ENCODE data around the gene HPS4. TPM values are rescaled to one million over a fixed set of nuclear protein-coding genes. Genes with fewer than 3 reads are reported as not detected.

HPS4 gene
- total RNA-seq, 1 donor from 2014 or later, result 25.2 TPM

GRCh38 chr22:26426924-26427323 lies 56.7 kb downstream of the HPS4 start:
- Histone ChIP-seq H4K20me1 (ENCODE audit: insufficient read depth, low read length) (peaks cover 5% of the 10 kb centered on the region), H3K9me3 (ENCODE audit: insufficient read depth, low read depth, low read length) (peaks cover 13% of the 10 kb centered on the region), H3K27ac (ENCODE audit: low read depth, low read length) (no peak overlapping the region), H3K4me1 (ENCODE audit: insufficient read depth, low read length) (peaks cover 10% of the 10 kb centered on the region), H3K4me2 (ENCODE audit: low read length) (no peak overlapping the region), H3K79me2 (ENCODE audit: insufficient read depth, low read length) (peaks cover 5% of the 10 kb centered on the region), H3K27me3 (ENCODE audit: insufficient read depth, low read length) (no peaks in the 10 kb centered on the region), H3K9ac (ENCODE audit: low read length) (no peak overlapping the region), H2AFZ (ENCODE audit: low read depth, low read length) (no peak overlapping the region), H3K36me3 (ENCODE audit: insufficient read depth, low read length) (no peaks in the 10 kb centered on the region), H3K4me3 (ENCODE audit: insufficient read depth, low read depth, low read length) (no peak overlapping the region)
- DNase-seq (ENCODE audit: low read depth) (no peak), FAIRE-seq (no peak)
- Mint-ChIP-seq H3K9me3 (ENCODE audit: unreplicated experiment) (peaks cover 2% of the 10 kb centered on the region), H3K27ac (ENCODE audit: unreplicated experiment) (peak overlapping the region; percentile 47), H3K36me3 (ENCODE audit: low read depth, unreplicated experiment) (no peaks in the 10 kb centered on the region), H3K4me3 (ENCODE audit: unreplicated experiment) (peak overlapping the region; percentile 76), H3K4me1 (ENCODE audit: low read depth, unreplicated experiment) (peaks cover 18% of the 10 kb centered on the region), H3K27me3 (ENCODE audit: low read depth, unreplicated experiment) (peaks cover 4% of the 10 kb centered on the region)
- TF ChIP-seq CTCF (IDR thresholded peaks at IDR 0.05; ENCODE audit: insufficient read depth, low read depth, low read length) (no peak), EZH2 (IDR thresholded peaks at IDR 0.05; ENCODE audit: insufficient read depth, low read length) (no peak)

GRCh38 chr22:26418620-26419019 lies 65.0 kb downstream of the HPS4 start:
- FAIRE-seq (no peak), DNase-seq (ENCODE audit: low read depth) (no peak)
- Histone ChIP-seq H3K9me3 (ENCODE audit: insufficient read depth, low read depth, low read length) (peaks cover 12% of the 10 kb centered on the region), H3K9ac (ENCODE audit: low read length) (no peak overlapping the region), H3K4me2 (ENCODE audit: low read length) (no peak overlapping the region), H2AFZ (ENCODE audit: low read depth, low read length) (no peak overlapping the region), H4K20me1 (ENCODE audit: insufficient read depth, low read length) (no peaks in the 10 kb centered on the region), H3K27me3 (ENCODE audit: insufficient read depth, low read length) (peaks cover 24% of the 10 kb centered on the region), H3K27ac (ENCODE audit: low read depth, low read length) (no peak overlapping the region), H3K79me2 (ENCODE audit: insufficient read depth, low read length) (no peaks in the 10 kb centered on the region), H3K36me3 (ENCODE audit: insufficient read depth, low read length) (no peaks in the 10 kb centered on the region), H3K4me1 (ENCODE audit: insufficient read depth, low read length) (peaks cover 10% of the 10 kb centered on the region), H3K4me3 (ENCODE audit: insufficient read depth, low read depth, low read length) (no peak overlapping the region)
- Mint-ChIP-seq H3K27me3 (ENCODE audit: low read depth, unreplicated experiment) (no peaks in the 10 kb centered on the region), H3K9me3 (ENCODE audit: unreplicated experiment) (peaks cover 2% of the 10 kb centered on the region), H3K36me3 (ENCODE audit: low read depth, unreplicated experiment) (no peaks in the 10 kb centered on the region), H3K27ac (ENCODE audit: unreplicated experiment) (no peak overlapping the region), H3K4me1 (ENCODE audit: low read depth, unreplicated experiment) (peaks cover 23% of the 10 kb centered on the region), H3K4me3 (ENCODE audit: unreplicated experiment) (peak overlapping the region; percentile 6)
- TF ChIP-seq CTCF (IDR thresholded peaks at IDR 0.05; ENCODE audit: insufficient read depth, low read depth, low read length) (no peak), EZH2 (IDR thresholded peaks at IDR 0.05; ENCODE audit: insufficient read depth, low read length) (no peak)

- no peaks in the 10 kb centered on the region for H3K36me3 ChIP-seq (ENCODE audit: insufficient read depth, low read length)
- FAIRE-seq, result no peak
- H3K79me2 ChIP-seq (ENCODE audit: insufficient read depth, low read length), result no peaks in the 10 kb centered on the region
- peaks cover under 1% of the 10 kb centered on the region for H3K9me3 ChIP-seq (ENCODE audit: insufficient read depth, low read depth, low read length)
- Mint-ChIP-seq H3K27ac (ENCODE audit: unreplicated experiment) (peak overlapping the region; percentile 92), H3K9me3 (ENCODE audit: unreplicated experiment) (no peaks in the 10 kb centered on the region), H3K27me3 (ENCODE audit: low read depth, unreplicated experiment) (no peaks in the 10 kb centered on the region), H3K4me3 (ENCODE audit: unreplicated experiment) (peak overlapping the region; percentile 30), H3K36me3 (ENCODE audit: low read depth, unreplicated experiment) (no peaks in the 10 kb centered on the region), H3K4me1 (ENCODE audit: low read depth, unreplicated experiment) (peaks cover 23% of the 10 kb centered on the region)
- peaks cover 10% of the 10 kb centered on the region for H3K4me1 ChIP-seq (ENCODE audit: insufficient read depth, low read length)
- H2AFZ ChIP-seq (ENCODE audit: low read depth, low read length), result no peak overlapping the region
- peak overlapping the region; percentile 33 for H3K4me2 ChIP-seq (ENCODE audit: low read length)
- peaks cover 31% of the 10 kb centered on the region for H3K27me3 ChIP-seq (ENCODE audit: insufficient read depth, low read length)
- H3K9ac ChIP-seq (ENCODE audit: low read length), result no peak overlapping the region
- H4K20me1 ChIP-seq (ENCODE audit: insufficient read depth, low read length), result no peaks in the 10 kb centered on the region
- no peak overlapping the region for H3K27ac ChIP-seq (ENCODE audit: low read depth, low read length)
- TF ChIP-seq EZH2 (IDR thresholded peaks at IDR 0.05; ENCODE audit: insufficient read depth, low read length), result no peak
- no peak for TF ChIP-seq CTCF (IDR thresholded peaks at IDR 0.05; ENCODE audit: insufficient read depth, low read depth, low read length)
- no peak for DNase-seq (ENCODE audit: low read depth)
- H3K4me3 ChIP-seq (ENCODE audit: insufficient read depth, low read depth, low read length), result no peak overlapping the region
Observed at GRCh38 chr22:26417406-26417805, 66.2 kb downstream of the HPS4 start.
